ENCODE data around the gene RBM33. TPM values are rescaled to one million over a fixed set of nuclear protein-coding genes. Genes with fewer than 3 reads are reported as not detected.

The RBM33 gene
- total RNA-seq, 1 experiment from 2014 or later: 25.8 TPM

GRCh38 chr7:155725006-155725355 lies 80.5 kb downstream of the RBM33 start:
- in situ Hi-C loops (cut with HindIII; ENCODE audit: low pct_unique_long_range_greater_than_20kb, low sequenced_read_pairs): no loop called here
- DNase-seq (ENCODE audit: low read depth, low spot score): no peak

- no peak for DNase-seq (ENCODE audit: low read depth, low spot score)
- in situ Hi-C loops (cut with HindIII; ENCODE audit: low pct_unique_long_range_greater_than_20kb, low sequenced_read_pairs): no loop called here
These were observed 83.2 kb downstream of the RBM33 start for GRCh38 chr7:155727616-155728015.

DNA sequence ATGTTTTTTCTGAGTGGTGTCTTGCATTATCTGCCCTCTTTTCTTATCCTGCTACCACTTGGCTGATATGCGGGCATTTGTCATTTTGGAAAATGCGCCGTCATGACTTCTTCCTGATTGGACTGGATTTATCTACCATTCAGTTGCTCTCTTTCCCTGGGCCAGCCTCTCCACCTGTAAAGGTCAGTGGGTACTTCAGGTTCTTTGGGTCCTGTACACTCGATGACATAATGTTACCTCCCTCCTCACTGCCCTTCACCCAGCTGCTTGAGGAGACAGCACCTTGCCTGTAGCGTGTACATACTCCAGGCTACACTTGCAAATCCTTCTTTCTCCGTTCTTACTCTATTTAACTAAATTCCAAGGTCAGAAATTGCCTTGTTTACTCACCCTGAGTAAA lies 83.7 kb downstream of the RBM33 start:
- in situ Hi-C loops (cut with HindIII; ENCODE audit: low pct_unique_long_range_greater_than_20kb, low sequenced_read_pairs): no loop called here
- DNase-seq (ENCODE audit: low read depth, low spot score): no peak

DNA sequence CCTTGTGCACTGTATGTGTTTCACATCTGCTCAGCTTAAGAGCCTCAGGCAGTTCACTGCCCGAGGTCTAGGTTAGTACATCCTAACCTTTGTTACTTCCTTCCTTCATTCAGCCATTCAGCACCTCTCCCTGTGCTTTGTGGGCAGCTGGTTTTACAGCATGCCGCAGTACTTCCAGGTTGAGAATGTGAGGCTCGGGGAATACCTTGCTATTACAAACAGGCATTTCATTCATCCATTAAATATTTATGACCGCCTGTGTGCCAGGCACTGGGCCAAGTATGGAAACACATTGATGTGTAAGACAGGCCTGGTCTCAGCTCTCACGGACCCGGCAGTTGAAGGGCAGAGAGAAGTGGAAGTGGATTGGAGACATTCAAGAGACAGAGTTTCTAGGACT lies 85.4 kb downstream of the RBM33 start:
- in situ Hi-C loops (cut with HindIII; ENCODE audit: low pct_unique_long_range_greater_than_20kb, low sequenced_read_pairs): no loop called here
- peak; percentile 47 for DNase-seq (ENCODE audit: low read depth, low spot score)

- no peak for DNase-seq (ENCODE audit: low read depth, low spot score)
- in situ Hi-C loops (cut with HindIII; ENCODE audit: low pct_unique_long_range_greater_than_20kb, low sequenced_read_pairs): no loop called here
These were observed 86.9 kb downstream of the RBM33 start for GRCh38 chr7:155731380-155731779.

DNA sequence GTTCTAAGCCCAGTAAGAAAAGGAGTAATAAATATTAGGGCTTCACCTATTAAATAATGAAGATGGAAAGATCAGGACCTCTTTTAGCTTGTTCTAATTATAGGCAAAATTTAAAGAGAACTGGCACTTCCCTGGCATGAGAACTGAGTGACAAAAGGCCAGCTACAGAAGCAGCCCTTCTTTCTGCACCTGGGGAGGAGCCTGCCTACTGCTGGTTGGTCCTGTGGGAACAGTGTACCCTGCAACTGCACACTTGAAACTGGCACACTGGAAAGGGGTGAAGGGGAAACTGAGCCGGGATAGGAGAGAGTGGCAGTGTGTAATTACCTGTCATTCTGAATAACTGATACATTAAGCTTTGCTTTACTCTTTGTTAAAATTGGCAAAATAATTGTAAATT lies 87.4 kb downstream of the RBM33 start:
- DNase-seq (ENCODE audit: low read depth, low spot score): no peak
- in situ Hi-C loops (cut with HindIII; ENCODE audit: low pct_unique_long_range_greater_than_20kb, low sequenced_read_pairs): no loop called here

GRCh38 chr7:155732286-155732685 lies 87.8 kb downstream of the RBM33 start:
- no peak for DNase-seq (ENCODE audit: low read depth, low spot score)
- in situ Hi-C loops (cut with HindIII; ENCODE audit: low pct_unique_long_range_greater_than_20kb, low sequenced_read_pairs): no loop called here

DNA sequence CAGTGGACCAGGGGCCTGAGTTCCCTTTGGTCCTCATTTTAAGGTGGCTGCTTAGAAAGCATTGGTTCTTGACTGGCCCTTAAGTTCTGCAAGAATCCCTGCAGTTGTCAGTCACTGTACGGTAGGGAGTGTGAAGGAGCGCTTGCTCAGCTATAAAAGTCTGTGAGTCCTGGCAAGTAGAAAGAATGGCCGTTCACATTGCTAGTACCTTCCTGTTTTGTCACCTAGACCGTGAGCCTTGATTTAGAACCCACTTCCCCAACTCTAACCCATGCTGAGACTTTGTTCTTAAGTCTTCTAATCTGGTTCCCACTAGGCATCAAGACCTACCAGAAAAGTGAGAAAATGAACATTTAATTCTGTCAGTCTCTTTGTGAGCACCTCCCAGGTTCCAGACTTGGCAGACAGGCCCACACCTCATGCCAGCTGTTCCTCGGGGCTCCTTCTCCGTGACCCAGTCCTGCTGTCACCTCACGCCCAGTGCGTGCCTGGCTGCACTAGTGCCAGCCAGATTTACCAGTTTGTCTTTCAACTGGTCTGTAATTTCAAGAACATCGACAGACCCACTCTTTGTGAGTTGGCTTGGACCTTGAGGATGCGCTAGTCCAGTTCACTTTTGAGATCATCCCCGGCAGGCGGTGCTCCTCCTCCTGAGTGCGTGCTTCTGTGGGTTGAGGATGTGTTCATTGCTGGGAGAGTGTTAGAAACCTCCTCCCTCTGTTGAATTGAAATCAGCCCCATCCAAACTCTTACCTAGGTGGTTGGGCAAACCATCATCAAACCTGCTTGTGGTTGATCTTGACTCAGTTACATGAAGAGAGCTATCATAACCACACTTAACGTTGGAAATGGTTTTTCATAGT lies 89.4 kb downstream of the RBM33 start:
- in situ Hi-C loops (cut with HindIII; ENCODE audit: low pct_unique_long_range_greater_than_20kb, low sequenced_read_pairs): no loop called here

DNA sequence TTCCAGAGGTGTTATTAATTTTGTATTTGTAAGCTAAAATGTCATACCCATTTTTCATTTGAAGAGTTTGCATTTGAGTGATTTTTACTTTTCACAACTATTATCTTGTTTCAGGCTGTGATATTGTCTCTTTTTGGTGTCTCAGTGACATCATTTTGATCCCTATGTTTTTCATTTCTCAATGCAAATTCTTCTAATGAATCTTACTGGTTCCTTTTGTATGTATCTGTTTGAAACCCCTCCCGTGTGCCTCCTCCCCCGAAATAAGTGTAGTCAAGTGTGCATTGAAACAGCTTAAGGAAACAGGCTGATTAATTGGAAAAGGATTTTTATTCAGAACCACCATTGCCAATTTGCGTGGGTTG lies 90.0 kb downstream of the RBM33 start:
- in situ Hi-C loops (cut with HindIII; ENCODE audit: low pct_unique_long_range_greater_than_20kb, low sequenced_read_pairs): no loop called here
- no peak for DNase-seq (ENCODE audit: low read depth, low spot score)

More for the DNA sequence above, 89.4 kb downstream of the RBM33 start:
- no peak for DNase-seq (ENCODE audit: low read depth, low spot score)

GRCh38 chr7:155735442-155736115 lies 91.1 kb downstream of the RBM33 start:
- DNase-seq (ENCODE audit: low read depth, low spot score): no peak
- in situ Hi-C loops (cut with HindIII; ENCODE audit: low pct_unique_long_range_greater_than_20kb, low sequenced_read_pairs): no loop called here

GRCh38 chr7:155737590-155737989 lies 93.1 kb downstream of the RBM33 start:
- in situ Hi-C loops (cut with HindIII; ENCODE audit: low pct_unique_long_range_greater_than_20kb, low sequenced_read_pairs): no loop called here

GRCh38 chr7:155738104-155738503 lies 93.6 kb downstream of the RBM33 start:
- DNase-seq (ENCODE audit: low read depth, low spot score): no peak
- in situ Hi-C loops (cut with HindIII; ENCODE audit: low pct_unique_long_range_greater_than_20kb, low sequenced_read_pairs): no loop called here

More at GRCh38 chr7:155737590-155737989, 93.1 kb downstream of the RBM33 start:
- no peak for DNase-seq (ENCODE audit: low read depth, low spot score)

- in situ Hi-C loops (cut with HindIII; ENCODE audit: low pct_unique_long_range_greater_than_20kb, low sequenced_read_pairs): no loop called here
- DNase-seq (ENCODE audit: low read depth, low spot score): peak; percentile 92
These were observed 94.4 kb downstream of the RBM33 start for GRCh38 chr7:155738652-155739537.

- in situ Hi-C loops (cut with HindIII; ENCODE audit: low pct_unique_long_range_greater_than_20kb, low sequenced_read_pairs): no loop called here
- DNase-seq (ENCODE audit: low read depth, low spot score): no peak
These were observed 95.2 kb downstream of the RBM33 start for GRCh38 chr7:155739538-155740143.

DNA sequence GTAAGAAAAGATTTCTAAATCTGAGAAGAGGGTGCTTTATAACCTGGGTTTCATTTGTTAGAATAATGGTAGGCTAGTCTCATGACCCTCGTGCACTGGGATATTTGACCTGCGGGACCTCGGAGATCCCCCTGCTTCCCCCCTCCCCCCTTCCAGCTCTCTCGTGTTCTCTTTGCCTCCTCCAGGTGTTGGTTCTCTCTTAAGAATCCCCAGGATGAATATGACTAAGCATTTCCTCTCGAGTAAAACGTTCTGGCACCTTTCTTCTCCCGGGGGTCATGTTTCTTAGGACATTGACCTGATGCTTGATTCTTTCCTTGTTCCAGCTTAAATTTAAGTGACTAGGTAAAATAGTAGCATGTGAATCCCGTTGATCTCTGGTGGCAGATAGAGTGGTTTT lies 96.6 kb downstream of the RBM33 start:
- in situ Hi-C loops (cut with HindIII; ENCODE audit: low pct_unique_long_range_greater_than_20kb, low sequenced_read_pairs): no loop called here
- DNase-seq (ENCODE audit: low read depth, low spot score): no peak

DNA sequence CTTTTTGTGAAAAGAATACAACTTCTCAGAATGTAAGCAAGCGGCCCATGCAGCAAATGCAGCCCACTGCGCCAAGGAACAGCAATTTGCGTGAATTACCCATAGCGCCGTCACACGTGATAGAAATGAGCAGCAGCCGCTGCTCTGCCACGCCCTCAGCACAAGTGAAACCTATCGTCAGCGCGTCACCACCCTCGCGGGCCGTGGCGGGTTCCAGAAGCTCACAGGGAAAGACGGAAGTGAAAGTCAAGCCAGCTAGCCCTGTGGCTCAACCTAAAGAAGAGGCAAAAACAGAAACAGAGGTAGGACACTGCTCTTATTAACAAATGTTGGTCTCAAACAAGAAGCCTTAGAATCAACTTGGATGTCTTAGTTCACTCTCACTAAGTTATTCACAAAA lies 97.3 kb downstream of the RBM33 start:
- peak; percentile 56 for DNase-seq (ENCODE audit: low read depth, low spot score)
- in situ Hi-C loops (cut with HindIII; ENCODE audit: low pct_unique_long_range_greater_than_20kb, low sequenced_read_pairs): no loop called here

- in situ Hi-C loops (cut with HindIII; ENCODE audit: low pct_unique_long_range_greater_than_20kb, low sequenced_read_pairs): no loop called here
These were observed 98.7 kb downstream of the RBM33 start for GRCh38 chr7:155743177-155743576.

More at GRCh38 chr7:155743177-155743576, 98.7 kb downstream of the RBM33 start:
- DNase-seq (ENCODE audit: low read depth, low spot score): no peak

Measured in SK-MEL-5 (cell line).